Measurements from ENCODE around the gene MYO3A.

Gene MYO3A

DNA sequence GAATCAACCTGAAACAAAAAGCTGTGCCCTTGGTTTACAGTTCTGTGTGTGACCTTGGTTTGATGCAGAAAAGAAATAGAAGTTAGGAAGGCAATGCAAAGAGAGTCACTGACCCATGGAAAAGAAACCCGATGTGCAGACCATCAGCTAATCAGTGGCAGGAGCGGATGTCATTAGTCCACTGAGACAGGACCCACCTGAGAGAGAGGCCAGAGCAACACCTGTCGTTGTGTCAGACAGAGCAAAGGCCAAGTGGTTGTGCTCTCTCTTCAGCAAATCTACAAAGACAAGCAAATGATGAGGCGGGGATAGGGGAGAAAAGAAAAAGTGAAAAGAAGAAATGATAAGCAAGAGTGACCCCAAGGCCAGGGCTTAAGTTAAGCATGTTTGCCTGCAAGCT lies 291.3 kb downstream of the MYO3A start:
- no peak for DNase-seq (ENCODE audit: low spot score)
- in situ Hi-C loops (cut with MboI; ENCODE audit: low pct_unique_long_range_greater_than_20kb, low sequenced_read_pairs, unreplicated experiment) = no loop called here
- TF ChIP-seq, protein P1, sequence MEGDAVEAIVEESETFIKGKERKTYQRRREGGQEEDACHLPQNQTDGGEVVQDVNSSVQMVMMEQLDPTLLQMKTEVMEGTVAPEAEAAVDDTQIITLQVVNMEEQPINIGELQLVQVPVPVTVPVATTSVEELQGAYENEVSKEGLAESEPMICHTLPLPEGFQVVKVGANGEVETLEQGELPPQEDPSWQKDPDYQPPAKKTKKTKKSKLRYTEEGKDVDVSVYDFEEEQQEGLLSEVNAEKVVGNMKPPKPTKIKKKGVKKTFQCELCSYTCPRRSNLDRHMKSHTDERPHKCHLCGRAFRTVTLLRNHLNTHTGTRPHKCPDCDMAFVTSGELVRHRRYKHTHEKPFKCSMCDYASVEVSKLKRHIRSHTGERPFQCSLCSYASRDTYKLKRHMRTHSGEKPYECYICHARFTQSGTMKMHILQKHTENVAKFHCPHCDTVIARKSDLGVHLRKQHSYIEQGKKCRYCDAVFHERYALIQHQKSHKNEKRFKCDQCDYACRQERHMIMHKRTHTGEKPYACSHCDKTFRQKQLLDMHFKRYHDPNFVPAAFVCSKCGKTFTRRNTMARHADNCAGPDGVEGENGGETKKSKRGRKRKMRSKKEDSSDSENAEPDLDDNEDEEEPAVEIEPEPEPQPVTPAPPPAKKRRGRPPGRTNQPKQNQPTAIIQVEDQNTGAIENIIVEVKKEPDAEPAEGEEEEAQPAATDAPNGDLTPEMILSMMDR (IDR thresholded peaks at IDR 0.05; ENCODE audit: extremely low read depth, insufficient read depth, missing control alignments) = no peak

DNA sequence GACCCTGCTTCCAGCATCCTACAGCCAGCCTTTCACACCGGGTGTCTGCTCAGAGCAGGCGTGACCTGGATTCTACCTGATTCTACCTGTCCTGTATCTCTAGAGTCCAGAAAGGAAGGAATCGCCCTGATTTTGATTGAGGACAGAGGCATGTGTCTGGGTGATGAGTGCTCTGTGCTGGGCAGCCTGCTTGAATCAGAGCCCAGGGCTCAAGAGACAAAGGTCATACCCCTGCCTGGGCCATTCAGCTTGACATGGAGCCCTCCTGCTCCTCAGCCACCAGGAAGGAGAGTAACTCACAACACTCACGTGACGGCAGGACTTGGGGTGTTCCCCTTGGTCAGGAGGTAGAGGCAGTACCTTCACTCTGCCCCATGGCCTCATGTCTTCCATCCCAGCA lies 293.8 kb downstream of the MYO3A start:
- DNase-seq (ENCODE audit: low spot score) = no peak
- in situ Hi-C loops (cut with MboI; ENCODE audit: low pct_unique_long_range_greater_than_20kb, low sequenced_read_pairs, unreplicated experiment) = no loop called here
- TF ChIP-seq, protein P1 (IDR thresholded peaks at IDR 0.05; ENCODE audit: extremely low read depth, insufficient read depth, missing control alignments) = no peak

DNA sequence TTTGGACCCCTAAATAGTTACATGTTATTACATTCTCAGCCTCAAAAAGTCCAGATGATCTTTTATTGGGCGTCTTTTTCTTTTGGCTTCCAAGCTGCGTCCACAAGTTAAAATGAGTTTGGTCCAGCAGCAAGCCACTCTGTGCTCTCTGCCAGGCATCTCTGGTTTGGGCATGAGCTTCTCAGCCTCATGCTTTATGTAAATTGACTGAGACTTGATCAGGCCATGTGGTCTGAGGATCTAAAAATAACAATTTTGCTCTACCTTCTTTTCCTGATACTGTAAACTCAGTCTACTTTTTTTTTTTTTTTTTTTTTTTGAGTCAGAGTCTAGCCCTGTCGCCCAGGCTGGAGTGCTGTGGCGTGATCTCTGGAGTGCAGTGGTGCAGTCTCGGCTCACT lies 298.1 kb downstream of the MYO3A start:
- DNase-seq (ENCODE audit: low spot score) = no peak
- in situ Hi-C loops (cut with MboI; ENCODE audit: low pct_unique_long_range_greater_than_20kb, low sequenced_read_pairs, unreplicated experiment) = no loop called here
- TF ChIP-seq, protein P1 (IDR thresholded peaks at IDR 0.05; ENCODE audit: extremely low read depth, insufficient read depth, missing control alignments) = no peak

DNA sequence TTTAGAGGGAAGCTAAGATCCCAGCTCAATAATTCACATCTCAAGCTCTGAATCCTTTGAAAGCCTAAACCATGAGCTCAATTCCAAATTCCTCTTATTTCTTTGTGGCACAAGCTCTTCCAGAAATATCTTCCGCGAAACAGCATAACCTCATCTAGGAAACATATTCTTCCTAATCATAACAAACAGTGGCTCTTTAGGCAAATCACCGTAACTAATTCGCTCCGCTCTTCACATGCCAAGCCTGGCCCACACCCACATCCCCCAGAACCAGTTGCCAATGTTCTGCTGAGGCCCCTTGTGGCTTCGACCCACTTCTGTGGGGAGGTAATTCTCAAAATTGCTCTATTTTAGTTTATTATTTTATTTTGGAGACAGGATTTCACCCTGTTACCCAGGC lies 301.7 kb downstream of the MYO3A start:
- TF ChIP-seq, protein P1 (IDR thresholded peaks at IDR 0.05; ENCODE audit: extremely low read depth, insufficient read depth, missing control alignments) = no peak
- in situ Hi-C loops (cut with MboI; ENCODE audit: low pct_unique_long_range_greater_than_20kb, low sequenced_read_pairs, unreplicated experiment) = no loop called here
- no peak for DNase-seq (ENCODE audit: low spot score)

DNA sequence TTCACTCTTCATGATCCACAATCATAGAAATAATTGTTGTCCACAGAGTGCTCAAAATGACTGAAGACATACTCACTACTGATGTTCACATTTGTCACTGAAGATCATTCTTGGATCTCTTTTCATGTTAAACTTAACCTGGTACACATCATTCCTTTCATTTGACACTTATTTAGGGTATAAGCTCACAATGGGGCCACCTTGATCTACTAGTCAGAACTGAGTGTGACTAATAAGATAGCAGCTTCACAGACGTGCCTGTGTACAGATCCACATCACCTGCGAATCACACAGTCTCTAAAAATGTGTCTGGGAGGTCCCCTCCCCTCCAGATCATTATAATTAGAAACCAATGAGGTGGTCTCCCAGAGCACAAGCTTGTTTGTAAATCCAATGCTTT lies 304.3 kb downstream of the MYO3A start:
- DNase-seq (ENCODE audit: low spot score) = no peak
- TF ChIP-seq, protein P1 (IDR thresholded peaks at IDR 0.05; ENCODE audit: extremely low read depth, insufficient read depth, missing control alignments) = no peak
- in situ Hi-C loops (cut with MboI; ENCODE audit: low pct_unique_long_range_greater_than_20kb, low sequenced_read_pairs, unreplicated experiment) = no loop called here

DNA sequence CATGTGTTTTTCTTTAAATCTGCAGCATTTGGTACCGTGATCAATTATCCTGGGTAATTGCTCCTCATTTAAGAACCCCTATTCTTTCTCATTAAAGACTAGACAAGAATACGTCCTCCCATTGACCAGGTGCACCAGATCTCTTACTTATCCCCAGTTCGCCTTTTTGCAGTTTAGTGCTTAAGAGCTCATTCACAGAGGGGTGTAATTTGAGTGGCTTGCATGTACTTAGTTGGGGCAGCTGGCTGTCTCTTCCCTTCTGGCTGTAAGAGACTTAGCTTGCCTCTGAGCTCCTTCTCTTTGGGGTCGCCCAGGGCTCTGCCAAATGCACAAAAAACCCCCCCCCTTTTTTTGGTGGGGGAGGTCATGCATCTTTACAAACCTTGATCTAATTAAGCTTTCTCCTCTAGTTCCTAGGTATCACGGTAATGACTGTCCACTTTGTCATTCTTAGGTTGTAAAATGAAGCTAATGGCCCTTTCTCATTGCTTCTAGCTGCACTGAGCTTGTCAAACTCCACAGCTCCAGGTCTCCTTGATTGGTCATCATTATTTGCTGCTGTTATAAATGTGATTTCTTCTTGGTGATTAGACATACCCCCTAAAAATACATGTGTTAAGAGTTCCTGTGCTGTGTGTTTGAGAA lies 308.8 kb downstream of the MYO3A start:
- TF ChIP-seq, protein P1 (IDR thresholded peaks at IDR 0.05; ENCODE audit: extremely low read depth, insufficient read depth, missing control alignments) = no peak
- DNase-seq (ENCODE audit: low spot score) = no peak
- in situ Hi-C loops (cut with MboI; ENCODE audit: low pct_unique_long_range_greater_than_20kb, low sequenced_read_pairs, unreplicated experiment) = no loop called here

DNA sequence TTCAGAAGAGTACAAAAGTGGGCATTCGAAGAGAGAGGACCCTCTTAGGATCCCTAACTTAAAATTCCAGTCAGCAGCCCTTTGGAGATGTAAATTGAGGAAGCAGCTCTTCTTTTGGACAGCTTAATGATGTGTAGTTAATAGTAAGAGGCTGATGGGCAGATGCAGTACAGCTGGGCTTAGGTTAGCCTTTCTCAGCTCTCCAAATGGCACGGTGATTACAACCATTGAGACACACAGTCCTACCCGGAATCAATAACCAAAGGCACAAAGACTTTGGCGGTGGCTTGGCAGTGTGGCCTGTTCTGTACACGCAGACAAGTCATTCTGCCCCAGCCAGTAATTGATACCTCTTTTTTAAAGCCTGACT lies 309.3 kb downstream of the MYO3A start:
- TF ChIP-seq, protein P1 (IDR thresholded peaks at IDR 0.05; ENCODE audit: extremely low read depth, insufficient read depth, missing control alignments) = no peak
- in situ Hi-C loops (cut with MboI; ENCODE audit: low pct_unique_long_range_greater_than_20kb, low sequenced_read_pairs, unreplicated experiment) = no loop called here
- no peak for DNase-seq (ENCODE audit: low spot score)
